ENCODE data around the gene TGM5. TPM values are rescaled to one million over a fixed set of nuclear protein-coding genes. Genes with fewer than 3 reads are reported as not detected.
"Not testable (repeated sequence)": the region's sequence is repeated elsewhere in the genome, so short reads cannot be mapped to it uniquely, and the experiment has no call there.

Gene TGM5
- total RNA-seq, 2 experiments from 2014 or later, result not detected

- CTCF ChIA-PET, result interaction anchor here (1.6 to 1.7 kb wide), 3 partner anchors 8 to 51 kb away, joined by 4 to 10 read pairs (median 6); no protein-coding TSS in a partner anchor
- POLR2A ChIA-PET, result no interaction called here
These were observed 10.6 kb upstream of the TGM5 start for GRCh38 chr15:43277231-43277823.

- CTCF ChIA-PET, result interaction anchor here (1.6 to 1.7 kb wide), 3 partner anchors 9 to 51 kb away, joined by 4 to 10 read pairs (median 6); no protein-coding TSS in a partner anchor
- POLR2A ChIA-PET, result no interaction called here
These were observed 10.0 kb upstream of the TGM5 start for GRCh38 chr15:43276563-43277200.

- POLR2A ChIA-PET, result no interaction called here
These were observed 9.2 kb upstream of the TGM5 start for GRCh38 chr15:43275740-43276562.

GRCh38 chr15:43274136-43274535 lies 7.4 kb upstream of the TGM5 start:
- ChIA-PET CTCF (interaction anchor here (0.7 kb wide), 1 partner anchor 701 kb away, joined by 3 read pairs; no protein-coding TSS in a partner anchor), POLR2A (no interaction called here)

More at GRCh38 chr15:43275740-43276562, 9.2 kb upstream of the TGM5 start:
- CTCF ChIA-PET, result interaction anchor here (1.6 to 1.7 kb wide), 3 partner anchors 10 to 50 kb away, joined by 4 to 10 read pairs (median 6); no protein-coding TSS in a partner anchor

- ChIA-PET POLR2A (no interaction called here), CTCF (no interaction called here)
These were observed 6.5 kb upstream of the TGM5 start for GRCh38 chr15:43273243-43273642.

- CTCF ChIA-PET, result not testable (repeated sequence)
These were observed 5.2 kb upstream of the TGM5 start for GRCh38 chr15:43271908-43272307.

GRCh38 chr15:43270676-43271306 lies 4.1 kb upstream of the TGM5 start:
- ChIA-PET CTCF (interaction anchor here (0.6 to 0.9 kb wide), 2 partner anchors 44 to 45 kb away, joined by 3 read pairs; no protein-coding TSS in a partner anchor), POLR2A (no interaction called here)

More at GRCh38 chr15:43271908-43272307, 5.2 kb upstream of the TGM5 start:
- POLR2A ChIA-PET, result not testable (repeated sequence)

GRCh38 chr15:43270113-43270665 lies 3.5 kb upstream of the TGM5 start:
- POLR2A ChIA-PET, result no interaction called here
- CTCF ChIA-PET, result interaction anchor here (0.9 kb wide), 1 partner anchor 43 kb away, joined by 3 read pairs; no protein-coding TSS in a partner anchor

- ChIA-PET CTCF (interaction anchor here (2.1 to 2.8 kb wide), 2 partner anchors 17 to 43 kb away, joined by 7 to 11 read pairs; no protein-coding TSS in a partner anchor), POLR2A (no interaction called here)
These were observed 1.7 kb upstream of the TGM5 start for GRCh38 chr15:43268111-43269105.

- POLR2A ChIA-PET, result interaction anchor here (0.5 kb wide), 1 partner anchor 57 kb away, joined by 3 read pairs; no protein-coding TSS in a partner anchor
- CTCF ChIA-PET, result interaction anchor here (2.1 to 2.8 kb wide), 2 partner anchors 18 to 42 kb away, joined by 7 to 11 read pairs; no protein-coding TSS in a partner anchor
These were observed 711 bp upstream of the TGM5 start for GRCh38 chr15:43267439-43267838.

- ChIA-PET POLR2A (interaction anchor here (0.5 kb wide), 1 partner anchor 243 kb away, joined by 5 read pairs; no protein-coding TSS in a partner anchor), CTCF (interaction anchor here (2.8 kb wide), 1 partner anchor 41 kb away, joined by 11 read pairs; no protein-coding TSS in a partner anchor)
These were observed 342 bp downstream of the TGM5 start for GRCh38 chr15:43266386-43266785.

- ChIA-PET CTCF (interaction anchor here (1.1 kb wide), 1 partner anchor 25 kb away, joined by 3 read pairs; no protein-coding TSS in a partner anchor), POLR2A (no interaction called here)
These were observed 6.6 kb downstream of the TGM5 start for GRCh38 chr15:43260011-43260615.

GRCh38 chr15:43258781-43259180 lies 7.9 kb downstream of the TGM5 start:
- POLR2A ChIA-PET, result no interaction called here
- CTCF ChIA-PET, result no interaction called here

GRCh38 chr15:43256341-43256740 lies 10.4 kb downstream of the TGM5 start:
- ChIA-PET POLR2A (no interaction called here), CTCF (no interaction called here)

- CTCF ChIA-PET, result no interaction called here
- POLR2A ChIA-PET, result no interaction called here
These were observed 11.4 kb downstream of the TGM5 start for GRCh38 chr15:43255376-43255775.

- ChIA-PET POLR2A (no interaction called here), CTCF (no interaction called here)
These were observed 13.0 kb downstream of the TGM5 start for GRCh38 chr15:43253431-43254403.
